NCI-H2227 (cell line): ENCODE data around the gene ITGB6.
"Not testable (repeated sequence)": the region's sequence is repeated elsewhere in the genome, so short reads cannot be mapped to it uniquely, and the experiment has no call there.

Source experiments
- DNase-seq: peaks from one replicate; lab custom pipeline; 2025; ENCODE audit not compliant: unreplicated experiment; lab: John Stamatoyannopoulos, UW

The ITGB6 gene

GRCh38 chr2:160142472-160142871, 57.6 kb downstream of the ITGB6 start:
- no peak for DNase-seq

GRCh38 chr2:160141912-160142311, 58.2 kb downstream of the ITGB6 start:
- DNase-seq = peak; percentile 13

- no peak for DNase-seq
Measured at GRCh38 chr2:160141419-160141818, 58.7 kb downstream of the ITGB6 start.

GRCh38 chr2:160140471-160140870, 59.6 kb downstream of the ITGB6 start:
- no peak for DNase-seq

GRCh38 chr2:160139991-160140390, 60.1 kb downstream of the ITGB6 start:
- DNase-seq = no peak

GRCh38 chr2:160139350-160139749, 60.7 kb downstream of the ITGB6 start:
- no peak for DNase-seq

GRCh38 chr2:160138406-160138805, 61.7 kb downstream of the ITGB6 start:
- no peak for DNase-seq

- no peak for DNase-seq
Measured at GRCh38 chr2:160137464-160137863, 62.6 kb downstream of the ITGB6 start.

GRCh38 chr2:160132761-160133160, 67.3 kb downstream of the ITGB6 start:
- DNase-seq = no peak

GRCh38 chr2:160126756-160127155, 73.3 kb downstream of the ITGB6 start:
- DNase-seq = no peak

GRCh38 chr2:160126315-160126714, 73.8 kb downstream of the ITGB6 start:
- no peak for DNase-seq

- DNase-seq = no peak
Measured at GRCh38 chr2:160125828-160126227, 74.2 kb downstream of the ITGB6 start.

- no peak for DNase-seq
Measured at GRCh38 chr2:160125366-160125765, 74.7 kb downstream of the ITGB6 start.

- no peak for DNase-seq
Measured at GRCh38 chr2:160124571-160124970, 75.5 kb downstream of the ITGB6 start.

GRCh38 chr2:160114721-160115120, 85.4 kb downstream of the ITGB6 start:
- not testable (repeated sequence) for DNase-seq

GRCh38 chr2:160114020-160114419, 86.1 kb downstream of the ITGB6 start:
- no peak for DNase-seq

GRCh38 chr2:160111951-160112798, 87.9 kb downstream of the ITGB6 start:
- no peak for DNase-seq

- DNase-seq = no peak
Measured at GRCh38 chr2:160110674-160111239, 89.3 kb downstream of the ITGB6 start.

- DNase-seq = peak; percentile 58
Measured at GRCh38 chr2:160109939-160110673, 90.0 kb downstream of the ITGB6 start.

- DNase-seq = no peak
Measured at GRCh38 chr2:160109243-160109642, 90.8 kb downstream of the ITGB6 start.

- no peak for DNase-seq
Measured at GRCh38 chr2:160108646-160109045, 91.4 kb downstream of the ITGB6 start.

GRCh38 chr2:160105366-160105765, 94.7 kb downstream of the ITGB6 start:
- no peak for DNase-seq
